SH-SY5Y (cell line): ENCODE results near the gene PDE4C.

Experiments used
- GATA2 ChIP-seq: IDR thresholded peaks from 2 replicates; pipeline ENCODE4 v1.6.1; 2011; ENCODE audit warnings: mild to moderate bottlenecking, low read depth, low read length
- GATA3 ChIP-seq: IDR thresholded peaks from 2 replicates; pipeline ENCODE4 v1.6.1; 2011; ENCODE audit warnings: low read depth, mild to moderate bottlenecking, low read length, moderate library complexity

- TF ChIP-seq GATA3 (no peak), GATA2 (no peak)
Observed at GRCh38 chr19:18259893-18260292, 33.7 kb upstream of the PDE4C start.
